DND-41 (cell line): Measurements from ENCODE around the gene ETNK2.

ENCODE experiments used
- ATAC-seq: fragments of 200-7000 bp; cut with Tn5 transposase; 3 replicates; pipeline ENCODE4 v1.9.1; 2021; ENCODE audit warnings: low read depth; ENCODE audit not compliant: insufficient read depth
- DNase-seq: peaks from one replicate; pipeline ENCODE4 v3.0.0-alpha.2; 2020
- H2AFZ ChIP-seq: 2 replicates; pipeline ENCODE4 v1.6.0; 2012; ENCODE audit warnings: low read depth, low read length
- H3K27ac ChIP-seq: 2 replicates; pipeline ENCODE4 v1.5.1; 2012; ENCODE audit warnings: low read length, inconsistent platforms
- H3K27me3 ChIP-seq: fragments of 200-600 bp; sonication (generic); 2 replicates; pipeline ENCODE4 v1.6.0; 2012; ENCODE audit warnings: low read length, mild to moderate bottlenecking, inconsistent platforms; ENCODE audit not compliant: insufficient read depth, poor library complexity
- H3K36me3 ChIP-seq: 2 replicates; pipeline ENCODE4 v1.5.1; 2012; ENCODE audit warnings: low read length, inconsistent platforms; ENCODE audit not compliant: insufficient read depth
- H3K4me1 ChIP-seq: 2 replicates; pipeline ENCODE4 v1.5.1; 2012; ENCODE audit warnings: mild to moderate bottlenecking, low read length; ENCODE audit not compliant: insufficient read depth
- H3K4me2 ChIP-seq: 2 replicates; pipeline ENCODE4 v1.6.0; 2012; ENCODE audit warnings: mild to moderate bottlenecking, moderate library complexity, low read length, inconsistent platforms; ENCODE audit not compliant: insufficient read depth
- H3K4me3 ChIP-seq, 2 experiments: fragments of 200-600 bp in 1 of 2; shearing (Covaris generic) in 1 of 2; 2 replicates each; pipeline ENCODE4 v1.5.1; 2012 to 2016; ENCODE audit warnings: inconsistent platforms in 2 of 2, low read length in 2 of 2, mild to moderate bottlenecking in 2 of 2, low read depth in 1 of 2, moderate library complexity in 1 of 2
- H3K79me2 ChIP-seq: 2 replicates; pipeline ENCODE4 v1.6.0; 2012; ENCODE audit warnings: low read length, inconsistent platforms; ENCODE audit not compliant: insufficient read depth
- H3K9ac ChIP-seq: 2 replicates; pipeline ENCODE4 v1.6.0; 2012; ENCODE audit warnings: low read depth, mild to moderate bottlenecking, inconsistent platforms, low read length, moderate library complexity
- H3K9me3 ChIP-seq: 2 replicates; pipeline ENCODE4 v1.5.1; 2012; ENCODE audit warnings: low read length, moderate library complexity, mild to moderate bottlenecking, inconsistent platforms; ENCODE audit not compliant: insufficient read depth, severe bottlenecking
- H4K20me1 ChIP-seq: 2 replicates; pipeline ENCODE4 v1.6.0; 2012; ENCODE audit warnings: low read length; ENCODE audit not compliant: insufficient read depth
- CTCF ChIP-seq: IDR thresholded peaks from 2 replicates; pipeline ENCODE4 v1.5.1; 2012; ENCODE audit warnings: borderline replicate concordance, low read length, moderate library complexity, mild to moderate bottlenecking; ENCODE audit not compliant: poor library complexity, severe bottlenecking; ENCODE audit errors: extremely low read depth
- EZH2 ChIP-seq: IDR thresholded peaks from 3 replicates; pipeline ENCODE4 v1.6.1; 2012; ENCODE audit warnings: borderline replicate concordance, low read depth, mild to moderate bottlenecking, moderate library complexity, low read length, inconsistent platforms; ENCODE audit not compliant: severe bottlenecking

The ETNK2 gene

GRCh38 chr1:204084247-204084772 lies 67.5 kb downstream of the ETNK2 start:
- no peak overlapping the region for H3K4me3 ChIP-seq
- no peak for DNase-seq
- H3K36me3 ChIP-seq, result no peaks in the 10 kb centered on the region
- H3K9ac ChIP-seq, result no peak overlapping the region
- no peak for ATAC-seq
- H3K4me1 ChIP-seq, result no peaks in the 10 kb centered on the region
- H4K20me1 ChIP-seq, result 0 out of 2 replicates have a peak, but pooled peaks cover 6% of the 10 kb centered on the region
- no peak overlapping the region for H3K4me2 ChIP-seq
- H2AFZ ChIP-seq, result no peak overlapping the region
- peaks cover 10% of the 10 kb centered on the region for H3K27me3 ChIP-seq
- H3K9me3 ChIP-seq, result no peaks in the 10 kb centered on the region
- TF ChIP-seq EZH2, result no peak
- TF ChIP-seq CTCF, result no peak
- no peak overlapping the region for H3K27ac ChIP-seq
- H3K79me2 ChIP-seq, result no peaks in the 10 kb centered on the region

- Histone ChIP-seq H3K4me2 (no peak overlapping the region), H3K9ac (no peak overlapping the region), H3K27me3 (peaks cover 10% of the 10 kb centered on the region), H4K20me1 (0 out of 2 replicates have a peak, but pooled peaks cover 6% of the 10 kb centered on the region), H3K79me2 (no peaks in the 10 kb centered on the region), H3K4me1 (no peaks in the 10 kb centered on the region), H3K9me3 (no peaks in the 10 kb centered on the region), H3K4me3 (no peak overlapping the region), H3K36me3 (no peaks in the 10 kb centered on the region), H2AFZ (no peak overlapping the region), H3K27ac (no peak overlapping the region)
- DNase-seq (no peak), ATAC-seq (no peak)
- TF ChIP-seq EZH2, result no peak
- TF ChIP-seq CTCF, result no peak
These were observed 68.4 kb downstream of the ETNK2 start for GRCh38 chr1:204083491-204083890.

GRCh38 chr1:204081791-204082513 lies 69.9 kb downstream of the ETNK2 start:
- DNase-seq, result no peak
- no peak overlapping the region for H3K4me3 ChIP-seq
- TF ChIP-seq EZH2 (no peak), CTCF (no peak)
- peaks cover 10% of the 10 kb centered on the region for H3K27me3 ChIP-seq
- H3K27ac ChIP-seq, result no peak overlapping the region
- no peak overlapping the region for H2AFZ ChIP-seq
- H4K20me1 ChIP-seq, result no peaks in the 10 kb centered on the region
- H3K9ac ChIP-seq, result no peak overlapping the region
- ATAC-seq, result no peak
- H3K4me2 ChIP-seq, result no peak overlapping the region
- no peaks in the 10 kb centered on the region for H3K9me3 ChIP-seq
- H3K4me1 ChIP-seq, result no peaks in the 10 kb centered on the region
- no peaks in the 10 kb centered on the region for H3K36me3 ChIP-seq
- H3K79me2 ChIP-seq, result no peaks in the 10 kb centered on the region
